Mucosa of rectum (tissue), 2 donors: ENCODE results near the gene HRH3.

ENCODE experiments used
- H3K27ac ChIP-seq, 2 donors: one replicate each; pipeline ENCODE4 v1.7.0; 2013; ENCODE audit warnings: inconsistent platforms in 2 of 2, low read depth in 2 of 2, low read length in 2 of 2
- H3K27me3 ChIP-seq, 2 donors: one replicate each; pipeline ENCODE4 v1.7.0; 2013; ENCODE audit warnings: low read length in 2 of 2; ENCODE audit not compliant: control insufficient read depth in 2 of 2, insufficient read depth in 2 of 2
- H3K36me3 ChIP-seq, 2 donors: one replicate each; pipeline ENCODE4 v1.7.0; 2013; ENCODE audit warnings: low read length in 2 of 2; ENCODE audit not compliant: control insufficient read depth in 2 of 2, insufficient read depth in 2 of 2
- H3K4me1 ChIP-seq, 2 donors: one replicate each; pipeline ENCODE4 v1.7.0; 2013; ENCODE audit warnings: low read length in 2 of 2, mild to moderate bottlenecking in 1 of 2; ENCODE audit not compliant: control insufficient read depth in 2 of 2, insufficient read depth in 2 of 2
- H3K4me3 ChIP-seq, 2 donors: one replicate each; pipeline ENCODE4 v1.7.0; 2013; ENCODE audit warnings: low read length in 2 of 2
- H3K9ac ChIP-seq, 2 donors: one replicate each; pipeline ENCODE4 v1.7.0; 2013; ENCODE audit warnings: low read length in 2 of 2, low read depth in 1 of 2, mild to moderate bottlenecking in 1 of 2
- H3K9me3 ChIP-seq, 2 donors: one replicate each; pipeline ENCODE4 v1.7.0; 2013; ENCODE audit warnings: low read length in 2 of 2; ENCODE audit not compliant: control insufficient read depth in 2 of 2
- donor health status: healthy.
- donor health status: Normal muscosa, but diverticular disease.

Gene HRH3

DNA sequence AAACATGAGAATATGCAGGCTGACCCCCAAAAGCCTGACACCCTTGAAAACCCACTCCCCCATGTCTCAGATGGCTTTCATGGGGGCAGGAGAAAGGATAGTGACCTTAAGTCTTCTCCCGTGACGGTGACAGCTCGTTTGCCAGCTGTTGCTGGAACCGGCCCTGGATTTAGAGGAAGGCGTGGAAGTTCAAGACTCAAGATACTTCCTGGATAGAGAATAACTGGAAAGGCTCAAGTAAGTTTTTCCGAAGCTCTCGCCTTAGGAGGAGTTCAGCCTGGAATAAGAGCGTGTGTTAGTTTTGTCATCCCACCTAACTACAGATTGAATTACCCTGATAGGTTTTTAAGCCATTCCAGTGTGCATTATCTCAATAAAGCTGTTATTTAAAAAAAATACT lies 48.8 kb downstream of the HRH3 start:
- H3K9ac ChIP-seq, result no peak overlapping the region
- H3K27me3 ChIP-seq, result no peaks in the 10 kb centered on the region
- no peaks in the 10 kb centered on the region for H3K4me1 ChIP-seq
- peaks cover 18 to 22% of the 10 kb centered on the region in 2 donors for H3K36me3 ChIP-seq
- H3K4me3 ChIP-seq, result no peak overlapping the region
- H3K9me3 ChIP-seq, result no peaks in the 10 kb centered on the region
- no peak overlapping the region for H3K27ac ChIP-seq

DNA sequence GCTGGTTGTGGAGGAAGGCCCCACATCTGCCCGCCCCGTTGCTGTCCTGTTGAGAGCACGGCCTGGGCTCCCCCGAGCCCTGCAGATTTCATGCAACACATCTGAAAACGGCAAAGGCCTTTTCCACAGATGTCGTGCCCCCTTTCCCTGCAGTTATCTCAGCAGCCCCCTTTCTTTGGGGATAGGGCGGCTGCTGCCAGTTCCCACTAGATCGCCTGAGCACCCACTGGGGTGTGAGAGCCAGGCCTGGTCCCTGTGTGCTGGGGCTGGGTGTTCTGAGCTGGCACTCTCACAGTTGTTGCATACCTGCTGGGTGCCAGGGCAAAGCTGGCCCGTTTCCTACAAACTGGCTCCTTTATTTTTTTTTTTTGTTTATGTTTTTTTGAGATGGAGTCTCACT lies 49.5 kb downstream of the HRH3 start:
- H3K9ac ChIP-seq, result no peak overlapping the region
- H3K9me3 ChIP-seq, result no peaks in the 10 kb centered on the region
- no peaks in the 10 kb centered on the region for H3K4me1 ChIP-seq
- H3K27me3 ChIP-seq, result no peaks in the 10 kb centered on the region
- no peak overlapping the region for H3K27ac ChIP-seq
- peaks cover 21 to 24% of the 10 kb centered on the region in 2 donors for H3K36me3 ChIP-seq
- H3K4me3 ChIP-seq, result no peak overlapping the region

DNA sequence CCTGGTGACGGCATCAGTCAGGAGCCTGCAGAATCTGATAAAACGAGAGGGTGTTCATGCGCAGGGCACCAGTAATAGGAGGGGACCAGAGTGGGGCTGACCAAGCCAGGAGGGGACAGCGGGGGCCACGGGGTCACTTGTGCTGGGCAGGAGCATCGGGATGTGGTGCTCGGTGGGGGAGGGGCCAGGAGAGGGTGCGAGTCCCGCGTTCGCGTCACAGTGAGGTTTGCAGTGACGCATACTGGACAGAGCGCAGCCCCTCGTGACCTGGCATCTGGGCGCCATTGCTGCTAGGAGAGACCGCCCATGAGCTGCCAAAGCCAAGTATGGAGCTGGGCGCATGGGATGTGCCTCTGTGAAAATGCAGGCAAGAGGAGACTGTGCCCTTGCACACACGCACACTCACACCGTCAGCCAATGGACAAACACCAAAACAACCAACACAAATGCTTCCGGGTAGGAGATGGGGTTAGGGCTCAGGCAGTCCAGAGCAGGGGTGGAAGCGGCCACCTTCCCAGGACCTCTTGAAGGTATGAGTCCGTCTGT lies 51.1 kb downstream of the HRH3 start:
- Histone ChIP-seq H3K4me3 (no peak overlapping the region), H3K27ac (no peak overlapping the region), H3K36me3 (peaks cover 25 to 34% of the 10 kb centered on the region in 2 donors), H3K27me3 (no peaks in the 10 kb centered on the region), H3K9me3 (no peaks in the 10 kb centered on the region), H3K4me1 (no peaks in the 10 kb centered on the region), H3K9ac (no peak overlapping the region)

DNA sequence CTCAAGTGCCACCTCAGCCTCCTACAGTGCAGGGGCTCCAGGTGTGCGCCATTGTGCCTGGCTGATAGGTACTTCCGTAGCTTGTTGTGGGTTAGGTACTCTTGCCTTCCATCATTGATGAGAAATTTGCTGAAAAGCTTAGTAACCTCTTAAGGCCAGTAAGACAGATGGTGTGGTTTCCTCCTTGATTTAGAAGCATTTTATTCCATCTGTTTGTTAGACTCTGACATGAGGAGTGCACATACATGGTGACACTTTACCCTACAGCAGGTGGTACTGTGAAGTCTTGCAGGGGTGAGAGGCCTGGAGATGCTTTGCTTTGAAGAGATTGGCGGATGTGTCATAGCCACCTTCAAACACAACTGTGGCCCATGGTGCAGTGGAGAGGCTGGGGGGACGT lies 52.0 kb downstream of the HRH3 start:
- no peaks in the 10 kb centered on the region for H3K9me3 ChIP-seq
- H3K4me1 ChIP-seq, result no peaks in the 10 kb centered on the region
- H3K36me3 ChIP-seq, result peaks cover 25 to 38% of the 10 kb centered on the region in 2 donors
- no peak overlapping the region for H3K4me3 ChIP-seq
- H3K9ac ChIP-seq, result no peak overlapping the region
- H3K27me3 ChIP-seq, result no peaks in the 10 kb centered on the region
- H3K27ac ChIP-seq, result no peak overlapping the region

DNA sequence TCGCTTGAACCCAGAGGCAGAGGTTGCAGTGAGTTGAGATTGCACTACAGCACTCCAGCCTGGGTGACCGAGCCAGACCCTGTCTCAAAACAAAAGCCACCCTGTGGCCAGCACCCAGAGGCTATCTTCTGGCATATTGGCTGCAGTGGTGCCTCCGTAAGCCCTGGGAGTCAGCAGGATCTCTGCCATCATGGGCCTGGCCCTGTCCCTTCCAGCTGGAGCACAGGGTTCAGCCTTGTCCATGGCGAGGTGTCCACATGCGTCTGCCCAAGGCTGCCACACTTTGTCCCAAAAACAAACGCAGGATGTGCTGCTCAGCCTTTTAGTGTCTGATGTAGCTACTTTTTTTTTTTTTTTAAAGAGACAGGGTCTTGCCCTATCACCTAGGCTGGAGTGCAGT lies 52.6 kb downstream of the HRH3 start:
- Histone ChIP-seq H3K27me3 (no peaks in the 10 kb centered on the region), H3K9me3 (no peaks in the 10 kb centered on the region), H3K9ac (no peak overlapping the region), H3K4me1 (no peaks in the 10 kb centered on the region), H3K4me3 (no peak overlapping the region), H3K27ac (no peak overlapping the region), H3K36me3 (peaks cover 29 to 39% of the 10 kb centered on the region in 2 donors)

DNA sequence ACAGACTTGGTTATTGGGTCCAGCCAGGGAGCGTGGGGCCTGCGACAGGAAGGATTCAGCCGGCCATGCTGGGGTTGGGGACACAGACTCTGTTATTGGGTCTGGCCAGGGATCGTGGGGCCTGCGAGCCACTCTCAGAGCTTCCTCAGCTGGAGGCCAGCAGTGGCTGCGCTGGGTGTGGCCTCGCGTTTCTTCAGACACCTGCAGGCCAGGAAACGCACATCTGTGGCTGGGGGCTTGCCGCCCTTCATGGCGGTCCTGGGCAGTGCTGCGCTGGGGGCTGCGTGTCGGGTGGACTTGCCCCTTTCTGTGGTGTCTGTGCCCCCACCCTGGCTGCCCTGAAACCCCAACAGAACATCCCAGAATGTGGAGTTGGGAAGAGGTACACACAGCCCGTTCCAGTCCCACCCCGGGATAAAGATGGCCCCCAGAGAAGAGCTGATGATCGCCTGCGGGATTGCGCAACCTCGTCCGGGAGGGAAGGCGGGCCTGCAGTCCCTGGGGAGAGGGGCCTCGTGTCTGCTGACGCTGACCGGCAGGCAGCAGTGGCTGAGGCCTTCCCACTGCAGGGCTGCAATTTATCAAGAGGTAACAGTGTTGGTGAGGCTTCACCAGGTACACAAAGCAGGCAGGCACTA lies 54.2 kb downstream of the HRH3 start:
- no peaks in the 10 kb centered on the region for H3K9me3 ChIP-seq
- H3K36me3 ChIP-seq, result peaks cover 38 to 50% of the 10 kb centered on the region in 2 donors
- no peak overlapping the region for H3K9ac ChIP-seq
- H3K4me3 ChIP-seq, result no peak overlapping the region
- H3K27ac ChIP-seq, result no peak overlapping the region
- no peaks in the 10 kb centered on the region for H3K4me1 ChIP-seq
- no peaks in the 10 kb centered on the region for H3K27me3 ChIP-seq
